ENCODE measurements around the gene DSG2.

DNA sequence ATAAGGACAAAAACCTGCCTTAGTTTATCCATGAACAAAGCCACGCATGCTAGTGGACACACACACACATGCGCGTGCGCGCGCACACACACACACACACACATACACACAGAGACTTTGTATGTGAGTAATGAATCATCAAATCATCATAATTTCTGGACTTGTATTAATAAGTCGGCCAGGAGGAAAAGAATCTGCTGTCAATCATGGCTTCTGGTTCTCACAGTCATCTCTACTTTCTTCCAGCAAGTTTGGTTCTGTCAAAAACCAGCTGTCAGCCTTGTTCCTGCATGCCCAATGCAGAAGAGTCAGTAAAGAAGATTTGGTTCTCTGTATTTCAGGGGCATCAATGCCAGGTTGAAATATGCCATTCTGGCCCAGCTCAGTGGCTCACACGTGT is 92.6 kb downstream of the DSG2 start:
- TF ChIP-seq EZH2 (IDR thresholded peaks at IDR 0.05; ENCODE audit: borderline replicate concordance, low read depth, low read length, severe bottlenecking): no peak
- TF ChIP-seq, protein P1, sequence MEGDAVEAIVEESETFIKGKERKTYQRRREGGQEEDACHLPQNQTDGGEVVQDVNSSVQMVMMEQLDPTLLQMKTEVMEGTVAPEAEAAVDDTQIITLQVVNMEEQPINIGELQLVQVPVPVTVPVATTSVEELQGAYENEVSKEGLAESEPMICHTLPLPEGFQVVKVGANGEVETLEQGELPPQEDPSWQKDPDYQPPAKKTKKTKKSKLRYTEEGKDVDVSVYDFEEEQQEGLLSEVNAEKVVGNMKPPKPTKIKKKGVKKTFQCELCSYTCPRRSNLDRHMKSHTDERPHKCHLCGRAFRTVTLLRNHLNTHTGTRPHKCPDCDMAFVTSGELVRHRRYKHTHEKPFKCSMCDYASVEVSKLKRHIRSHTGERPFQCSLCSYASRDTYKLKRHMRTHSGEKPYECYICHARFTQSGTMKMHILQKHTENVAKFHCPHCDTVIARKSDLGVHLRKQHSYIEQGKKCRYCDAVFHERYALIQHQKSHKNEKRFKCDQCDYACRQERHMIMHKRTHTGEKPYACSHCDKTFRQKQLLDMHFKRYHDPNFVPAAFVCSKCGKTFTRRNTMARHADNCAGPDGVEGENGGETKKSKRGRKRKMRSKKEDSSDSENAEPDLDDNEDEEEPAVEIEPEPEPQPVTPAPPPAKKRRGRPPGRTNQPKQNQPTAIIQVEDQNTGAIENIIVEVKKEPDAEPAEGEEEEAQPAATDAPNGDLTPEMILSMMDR (IDR thresholded peaks at IDR 0.05; ENCODE audit: borderline replicate concordance, extremely low read depth, low read length, poor library complexity, severe bottlenecking): no peak
